GM21390 (cell line): ENCODE measurements around the gene GPR18.
"Not testable (repeated sequence)": the region's sequence is repeated elsewhere in the genome, so short reads cannot be mapped to it uniquely, and the experiment has no call there.

Experiments
- ATAC-seq: cut with Tn5 transposase; IDR thresholded peaks from one replicate; pipeline ENCODE4 v1.9.1; 2021; ENCODE audit not compliant: unreplicated experiment

GPR18 gene

GRCh38 chr13:99231721-99232120, 26.5 kb downstream of the GPR18 start:
- ATAC-seq: no peak

GRCh38 chr13:99230991-99231390, 27.2 kb downstream of the GPR18 start:
- ATAC-seq: no peak

GRCh38 chr13:99230588-99230987, 27.6 kb downstream of the GPR18 start:
- not testable (repeated sequence) for ATAC-seq

GRCh38 chr13:99228737-99229691, 29.2 kb downstream of the GPR18 start:
- peak; percentile 91 for ATAC-seq

- no peak for ATAC-seq
Observed at GRCh38 chr13:99227909-99228688, 30.1 kb downstream of the GPR18 start.

- ATAC-seq: no peak
Observed at GRCh38 chr13:99227331-99227900, 30.8 kb downstream of the GPR18 start.

GRCh38 chr13:99226513-99226912, 31.7 kb downstream of the GPR18 start:
- no peak for ATAC-seq

GRCh38 chr13:99225078-99225477, 33.1 kb downstream of the GPR18 start:
- no peak for ATAC-seq

- ATAC-seq: no peak
Observed at GRCh38 chr13:99224021-99224420, 34.2 kb downstream of the GPR18 start.

- no peak for ATAC-seq
Observed at GRCh38 chr13:99223587-99223986, 34.6 kb downstream of the GPR18 start.

- no peak for ATAC-seq
Observed at GRCh38 chr13:99221567-99222239, 36.5 kb downstream of the GPR18 start.

GRCh38 chr13:99220199-99220935, 37.8 kb downstream of the GPR18 start:
- no peak for ATAC-seq

- peak; percentile 54 for ATAC-seq
Observed at GRCh38 chr13:99218969-99219368, 39.2 kb downstream of the GPR18 start.

GRCh38 chr13:99218545-99218944, 39.6 kb downstream of the GPR18 start:
- ATAC-seq: no peak

- no peak for ATAC-seq
Observed at GRCh38 chr13:99218126-99218525, 40.1 kb downstream of the GPR18 start.

GRCh38 chr13:99217461-99218110, 40.6 kb downstream of the GPR18 start:
- no peak for ATAC-seq

- ATAC-seq: no peak
Observed at GRCh38 chr13:99215184-99215830, 42.9 kb downstream of the GPR18 start.

GRCh38 chr13:99214731-99215130, 43.4 kb downstream of the GPR18 start:
- ATAC-seq: no peak

GRCh38 chr13:99214232-99214631, 43.9 kb downstream of the GPR18 start:
- ATAC-seq: peak; percentile 87
